ENCODE data around the gene IGSF9. TPM values are rescaled to one million over a fixed set of nuclear protein-coding genes. Genes with fewer than 3 reads are reported as not detected.

The IGSF9 gene
- total and polyA plus RNA-seq, 2 of the 4 experiments (the other 2 are of a cell fraction), result 0.05 TPM; not detected in 1

DNA sequence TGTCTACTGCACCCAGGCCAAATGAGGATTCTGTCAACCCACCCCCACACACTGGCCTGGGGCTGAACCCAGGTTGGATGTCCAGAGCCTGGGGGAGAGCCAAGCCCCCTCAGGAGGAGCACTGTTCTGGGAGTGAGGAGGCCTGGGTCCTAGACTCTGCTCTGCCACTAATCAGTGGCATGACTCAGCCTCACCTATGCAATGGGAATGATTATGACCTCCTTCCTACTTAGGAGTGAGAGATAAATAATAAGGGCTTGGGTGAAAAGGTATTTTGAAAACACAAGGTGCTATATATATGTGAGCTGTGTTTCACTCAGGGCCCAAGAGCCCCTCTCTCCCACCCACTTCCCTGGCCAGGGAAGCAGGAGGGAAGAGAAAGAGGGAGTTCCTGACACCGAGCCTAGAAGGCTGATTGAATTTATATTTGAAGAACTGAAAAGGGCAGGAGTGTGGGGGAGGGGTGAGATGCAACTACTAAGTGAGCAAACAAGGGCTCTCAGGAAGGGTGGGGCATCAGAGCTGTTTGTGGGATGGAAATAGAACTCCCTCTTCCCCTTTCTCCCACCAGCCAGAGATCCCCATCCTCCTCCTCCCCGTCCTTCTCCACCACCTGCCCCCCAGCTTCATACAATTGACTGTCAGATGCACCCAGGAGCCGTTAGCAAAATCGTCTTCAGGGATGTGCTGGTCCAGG is 8.2 kb downstream of the IGSF9 start:
- no peaks in the 10 kb centered on the region for H4K20me1 ChIP-seq (ENCODE audit: insufficient read depth, low read length)
- H2AFZ ChIP-seq (replicated peaks; ENCODE audit: low read length, poor library complexity), result no peak overlapping the region
- H4K91ac ChIP-seq (ENCODE audit: insufficient read depth, low read depth, low read length), result no peak overlapping the region
- no peaks in the 10 kb centered on the region for H3K36me3 ChIP-seq (ENCODE audit: control insufficient read depth, insufficient read depth, low read length)
- H4K8ac ChIP-seq (ENCODE audit: low read depth in 2 of 2, low read length in 2 of 2), result no peak overlapping the region
- H4K5ac ChIP-seq (ENCODE audit: low read depth, low read length), result no peak overlapping the region
- H3K4me1 ChIP-seq (ENCODE audit: control insufficient read depth, insufficient read depth, low read length), result no peaks in the 10 kb centered on the region
- intact Hi-C loops (cut with micrococcal nuclease), result no loop called here
- no peak overlapping the region for H3K4ac ChIP-seq (ENCODE audit: low read depth, low read length)
- H3K18ac ChIP-seq (ENCODE audit: low read depth, low read length), result no peak overlapping the region
- H3K9me1 ChIP-seq (ENCODE audit: insufficient read depth, low read length), result no peaks in the 10 kb centered on the region
- TF ChIP-seq MAZ (IDR thresholded peaks at IDR 0.05; ENCODE audit: borderline replicate concordance, low read depth, low read length) (no peak), NFE2L2 (IDR thresholded peaks at IDR 0.05; ENCODE audit: low read depth, low read length) (no peak), ELK1 (IDR thresholded peaks at IDR 0.05; ENCODE audit: borderline replicate concordance, low read depth, low read length) (no peak), FOS (IDR thresholded peaks at IDR 0.05; ENCODE audit: low read depth, low read length) (no peak), CEBPB (IDR thresholded peaks at IDR 0.05; ENCODE audit: low read depth, low read length) (no peak), RAD21 (IDR thresholded peaks at IDR 0.05; ENCODE audit: low read length) (no peak), BHLHE40 (IDR thresholded peaks at IDR 0.05; ENCODE audit: low read depth, low read length) (no peak), SMC3 (IDR thresholded peaks at IDR 0.05; ENCODE audit: low read depth, low read length) (no peak), CTCF (conservative IDR thresholded peaks at IDR 0.05; ENCODE audit: low read depth, low read length) (no peak), MAFK (IDR thresholded peaks at IDR 0.05; ENCODE audit: low read depth, low read length) (no peak), RCOR1 (IDR thresholded peaks at IDR 0.05; ENCODE audit: insufficient replicate concordance, low read length) (no peak), RFX5 (IDR thresholded peaks at IDR 0.05; ENCODE audit: low read depth, low read length) (no peak), MXI1 (IDR thresholded peaks at IDR 0.05; ENCODE audit: borderline replicate concordance, low read depth, low read length) (no peak), POLR2A (IDR thresholded peaks at IDR 0.05; ENCODE audit: low read depth, low read length) (no peak), CHD1 (IDR thresholded peaks at IDR 0.05; ENCODE audit: low read depth, low read length) (no peak)
- H2AK9ac ChIP-seq (replicated peaks; ENCODE audit: low read depth, low read length, poor library complexity), result no peak overlapping the region
- no TSS peak for BruUV-seq (replicated peaks)
- POLR2A ChIA-PET (ENCODE audit: unreplicated experiment), result no interaction called here
- no peak overlapping the region for H3K14ac ChIP-seq (replicated peaks; ENCODE audit: low read depth, low read length)
- CTCF ChIA-PET, result interaction anchor here (6.4 kb wide), 1 partner anchor 69 kb away, joined by 48 read pairs; no protein-coding TSS in a partner anchor
- no peaks in the 10 kb centered on the region for H3K79me1 ChIP-seq (ENCODE audit: low read depth in 1 of 2, low read length in 2 of 2)
- peaks cover 46% of the 10 kb centered on the region for H3K27me3 ChIP-seq (ENCODE audit: control insufficient read depth, insufficient read depth, low read length)
- H3K9ac ChIP-seq (ENCODE audit: low read depth, low read length), result no peak overlapping the region
- DNase-seq, result no peak
- H2BK15ac ChIP-seq (ENCODE audit: low read depth, low read length), result no peak overlapping the region
- no peak overlapping the region for H3K27ac ChIP-seq (ENCODE audit: insufficient read depth, low read length)
- H3K56ac ChIP-seq (ENCODE audit: extremely low read depth, insufficient read depth, low read length), result no peak overlapping the region
- no peak overlapping the region for H3K4me2 ChIP-seq (ENCODE audit: low read depth, low read length)
- dilution Hi-C loops (cut with HindIII; ENCODE audit: low sequenced_read_pairs, unreplicated experiment), result no loop called here
- in situ Hi-C loops (cut with MboI; ENCODE audit: low sequenced_read_pairs), result loop anchor here (5.0 to 10.0 kb wide), 2 partner anchors 70 to 438 kb away; no protein-coding TSS in a partner anchor
- H2AK5ac ChIP-seq (ENCODE audit: low read depth, low read length), result no peak overlapping the region
- no peak overlapping the region for H3K23ac ChIP-seq (ENCODE audit: low read depth, low read length)
- H3K9me3 ChIP-seq (ENCODE audit: control insufficient read depth, insufficient read depth, low read length), result no peaks in the 10 kb centered on the region
- no peak overlapping the region for H2BK5ac ChIP-seq (ENCODE audit: low read depth, low read length, poor library complexity, severe bottlenecking)
- 29% methylated on average over 3 of the region's 4 CpGs; no CpG with 5 or more reads in 1 of the 2 experiments for WGBS, 2 experiments (ENCODE audit: extremely low coverage in 2 of 2, insufficient read length in 1 of 2)
- H2BK120ac ChIP-seq (ENCODE audit: low read depth, low read length), result no peak overlapping the region
- H2BK20ac ChIP-seq (ENCODE audit: low read depth, low read length), result no peak overlapping the region
- no peak overlapping the region for H3K4me3 ChIP-seq (ENCODE audit: insufficient read depth, low read depth, low read length)
- ATAC-seq (ENCODE audit: low read depth), result no peak

Measured in IMR-90 (cell line).